HG03460 (cell line): ENCODE measurements around the gene KIAA0232.
"Not testable (repeated sequence)": the region's sequence is repeated elsewhere in the genome, so short reads cannot be mapped to it uniquely, and the experiment has no call there.

ENCODE experiments used
- ATAC-seq: cut with Tn5 transposase; IDR thresholded peaks from one replicate; pipeline ENCODE4 v1.9.1; 2021; ENCODE audit not compliant: unreplicated experiment

Gene KIAA0232

DNA sequence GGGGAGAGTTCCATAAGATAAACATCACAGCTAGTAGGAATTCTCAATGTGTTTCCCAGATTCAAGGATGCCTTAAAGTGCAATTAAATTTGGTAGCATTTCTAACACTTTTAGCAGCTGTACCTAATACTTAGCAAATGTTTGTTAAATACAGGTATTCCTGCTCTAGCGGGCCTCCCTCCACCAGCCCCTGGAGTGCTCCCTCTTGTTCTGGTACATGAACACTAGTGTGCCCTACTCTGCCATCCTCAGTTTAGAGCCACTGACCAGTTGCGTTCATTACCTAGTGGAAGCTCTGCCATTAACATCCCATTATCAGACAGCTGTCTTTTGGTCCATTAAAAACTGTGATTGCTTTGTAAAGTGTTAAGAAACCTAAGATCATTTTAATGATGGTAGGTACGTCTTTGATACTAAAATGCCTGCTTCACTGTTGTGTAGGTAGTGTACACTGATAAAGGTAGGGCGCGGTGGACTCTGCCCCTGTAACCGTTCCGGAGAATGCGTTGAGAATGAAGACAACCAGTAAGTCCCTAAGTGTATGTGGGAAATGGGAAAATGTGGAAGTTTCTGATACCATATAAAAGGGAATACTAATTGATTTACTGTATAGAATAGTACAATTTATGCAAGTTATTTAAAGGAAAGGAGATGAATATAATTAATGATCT is 21.7 kb downstream of the KIAA0232 start:
- ATAC-seq: no peak

DNA sequence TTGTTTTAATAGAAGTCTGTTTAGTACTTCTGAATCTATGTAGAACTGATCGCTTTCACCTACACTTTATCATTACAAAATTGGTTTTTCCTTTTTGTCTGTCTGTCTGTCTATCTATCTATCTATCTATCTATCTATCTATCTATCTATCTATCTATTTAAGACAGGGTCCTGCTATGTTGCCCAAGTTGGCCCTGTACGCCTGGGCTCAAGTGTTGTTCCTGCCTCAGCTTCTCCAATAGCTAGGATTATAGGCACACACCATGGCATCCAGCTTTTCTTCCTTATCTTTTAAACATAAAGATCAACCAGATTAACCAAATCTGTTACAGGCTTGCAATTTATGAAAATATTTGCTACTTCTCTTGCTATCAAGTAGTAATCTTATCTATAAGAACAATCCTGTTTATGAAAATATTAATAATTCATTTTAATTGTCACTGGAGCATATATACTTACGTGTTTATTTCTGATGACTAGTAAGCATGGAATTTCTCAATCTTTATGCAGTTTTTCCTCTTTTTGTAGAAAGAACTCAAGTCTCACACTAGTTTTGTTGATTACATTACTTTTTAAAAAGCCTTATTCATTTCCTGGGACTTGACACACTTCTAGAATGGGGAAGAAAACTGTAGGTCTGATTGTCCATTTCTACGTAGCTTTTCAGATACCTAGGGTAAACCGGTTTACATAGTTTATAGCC is 24.5 kb downstream of the KIAA0232 start:
- no peak for ATAC-seq

DNA sequence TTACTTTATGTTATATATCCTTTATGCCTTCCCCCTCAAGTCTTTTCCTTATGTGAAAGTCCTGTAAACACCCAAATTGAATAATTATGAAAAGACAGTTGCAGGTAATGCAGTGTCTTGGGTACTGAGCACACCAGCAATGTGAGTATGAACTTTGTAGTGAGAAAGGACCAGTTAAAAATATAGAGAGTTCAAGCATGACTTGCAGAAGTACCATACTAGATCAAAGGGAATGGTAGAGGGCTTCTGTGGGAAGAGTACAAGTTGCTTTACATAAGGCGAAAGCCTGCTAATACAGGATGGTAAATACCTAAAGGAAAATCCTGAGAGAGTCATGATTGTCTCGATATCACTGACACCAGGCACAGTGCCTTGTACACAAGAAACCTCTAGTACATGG is 25.7 kb downstream of the KIAA0232 start:
- no peak for ATAC-seq

DNA sequence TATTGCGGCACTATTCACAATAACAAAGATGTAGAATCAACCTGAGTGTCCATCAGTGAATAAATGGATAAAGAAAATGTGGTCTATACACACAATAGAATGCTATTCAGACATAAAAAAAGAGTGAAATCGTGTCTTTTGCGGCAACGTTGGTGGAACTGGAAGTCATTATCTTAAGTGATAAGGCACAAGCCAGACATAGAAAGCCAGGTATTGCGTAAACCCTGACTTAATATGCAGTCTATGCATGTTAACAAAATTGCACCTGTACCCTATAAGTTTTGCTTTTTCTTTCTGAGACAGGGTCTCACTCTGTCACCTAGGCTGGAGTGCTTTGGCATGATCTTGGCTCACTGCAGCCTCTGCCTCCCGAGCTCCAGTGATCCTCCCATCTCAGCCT is 28.6 kb downstream of the KIAA0232 start:
- ATAC-seq: no peak

DNA sequence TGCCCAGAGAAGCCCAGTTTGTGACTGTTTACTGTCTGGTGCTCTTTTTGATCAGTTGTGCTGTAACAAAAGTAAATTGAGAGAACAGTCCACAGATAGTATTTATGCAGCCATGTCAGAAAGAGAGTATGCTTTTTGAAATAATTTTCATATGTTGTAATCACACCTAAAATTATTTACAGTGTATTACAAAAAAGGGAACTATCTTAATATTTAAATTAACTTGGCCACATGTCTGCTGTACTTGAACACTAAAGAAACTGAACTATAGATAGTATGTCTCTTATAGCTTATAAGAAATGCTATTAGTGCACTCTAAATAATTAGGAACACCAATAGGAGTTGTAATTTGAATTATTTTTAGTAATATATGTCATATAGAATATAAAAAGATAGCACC is 30.2 kb downstream of the KIAA0232 start:
- no peak for ATAC-seq

DNA sequence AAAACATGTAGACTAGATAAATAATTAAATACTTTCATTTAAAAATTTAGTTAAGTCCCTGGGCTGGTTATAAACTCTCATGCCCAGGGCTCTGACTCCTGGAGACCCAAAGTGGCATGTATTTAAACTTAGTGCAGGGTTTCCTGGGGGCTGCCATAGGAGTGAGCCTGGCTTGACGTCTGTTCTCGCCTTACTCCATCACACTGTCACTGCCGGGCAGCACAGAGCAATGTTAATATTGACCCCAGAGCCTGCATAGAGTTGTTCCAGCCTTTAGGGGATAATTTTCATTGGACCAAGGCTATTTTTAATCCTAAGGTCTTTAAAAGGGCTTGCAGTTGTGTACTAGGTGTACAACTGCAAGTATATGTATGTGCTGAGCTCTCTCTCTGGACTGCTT is 31.2 kb downstream of the KIAA0232 start:
- no peak for ATAC-seq

DNA sequence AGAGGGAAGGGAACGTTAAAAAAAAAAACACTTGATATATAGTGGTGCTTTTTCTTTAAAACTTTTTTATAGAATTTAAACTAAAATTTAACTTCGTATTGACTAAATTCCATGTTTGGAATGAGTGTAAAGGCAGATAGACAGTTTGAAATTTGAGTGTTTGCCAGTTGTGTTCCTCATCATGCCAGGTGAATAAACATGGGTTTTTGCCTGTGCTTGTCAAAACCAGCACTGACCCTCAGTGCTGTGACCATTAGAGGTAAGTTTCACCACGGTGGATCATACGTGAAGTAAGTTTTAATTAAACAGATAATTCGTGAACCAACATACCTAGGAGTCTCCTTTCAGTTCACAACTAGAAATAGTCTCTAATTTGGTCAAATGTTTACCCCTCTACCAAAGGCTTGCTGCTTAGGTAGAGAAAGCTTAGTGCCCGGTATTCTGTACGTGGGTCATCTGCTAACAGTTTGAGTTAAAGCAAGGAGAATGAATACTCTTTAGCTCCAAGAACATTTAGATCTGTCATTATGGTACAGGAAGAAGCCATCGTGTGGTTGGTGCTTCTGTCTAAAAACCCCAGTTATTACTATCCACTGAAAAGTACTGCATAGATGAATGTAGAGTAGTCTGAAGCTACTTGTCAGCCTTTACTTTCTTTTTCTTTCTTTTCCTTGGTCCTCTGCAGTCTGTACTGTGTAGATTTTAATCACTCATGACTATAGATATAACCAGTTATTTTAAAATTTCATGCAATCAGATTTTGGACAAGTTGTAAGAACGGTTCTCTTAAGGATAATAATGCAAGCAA is 32.7 kb downstream of the KIAA0232 start:
- ATAC-seq: no peak

DNA sequence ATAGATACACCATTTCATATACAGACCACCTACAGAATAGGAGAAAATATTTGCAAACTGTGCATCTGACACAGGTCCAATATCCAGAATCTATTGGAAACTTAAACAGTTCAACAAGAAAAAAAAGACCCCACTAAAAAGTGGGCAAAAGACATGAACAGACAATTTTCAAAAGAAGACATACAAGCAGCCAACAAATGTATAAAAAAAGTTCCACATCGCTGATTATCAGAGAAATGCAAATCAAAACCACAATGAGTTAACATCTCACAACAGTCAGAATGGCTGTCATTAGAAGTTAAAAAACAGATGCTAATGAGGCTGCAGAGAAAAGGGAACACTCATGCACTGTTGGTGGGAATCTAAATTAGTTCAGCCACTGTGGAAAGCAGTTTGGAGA is 36.8 kb downstream of the KIAA0232 start:
- ATAC-seq: no peak

DNA sequence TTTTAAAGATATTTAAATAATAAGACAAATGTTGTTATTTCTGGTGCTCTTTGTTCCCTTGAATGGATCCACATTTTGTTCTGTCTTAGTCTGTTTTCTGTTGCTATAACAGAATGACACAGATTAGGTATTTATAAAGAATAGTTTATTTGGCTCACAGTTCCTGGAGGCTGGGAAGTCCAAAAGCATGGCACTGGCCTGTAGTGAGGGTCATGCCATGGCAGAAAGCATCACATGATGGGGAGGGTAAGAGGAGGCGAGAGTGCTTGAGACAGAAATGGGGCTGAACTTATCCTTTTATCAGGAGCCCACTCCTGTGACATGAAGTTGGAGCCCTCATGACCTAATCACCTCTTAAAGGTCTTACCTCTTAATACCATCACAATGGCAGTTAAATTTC is 38.2 kb downstream of the KIAA0232 start:
- no peak for ATAC-seq

DNA sequence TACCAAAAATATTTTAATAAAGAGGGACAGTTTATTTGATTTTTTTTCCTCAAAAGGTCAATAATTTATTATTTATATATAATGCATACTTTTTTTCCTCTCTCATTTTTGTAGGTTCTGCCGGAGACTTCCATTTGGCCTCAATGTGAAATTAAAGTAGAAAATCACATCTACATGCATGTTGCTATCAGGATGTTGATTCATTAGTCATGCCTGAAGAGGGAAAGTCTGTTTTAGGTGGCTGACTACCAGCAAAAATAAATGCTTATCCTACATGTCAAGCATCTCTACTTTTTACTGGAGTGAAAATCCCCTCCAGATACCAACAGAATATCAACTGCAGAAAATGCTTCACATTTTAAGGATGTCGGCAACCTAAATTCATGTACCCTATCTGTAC is 41.5 kb downstream of the KIAA0232 start:
- ATAC-seq: no peak

DNA sequence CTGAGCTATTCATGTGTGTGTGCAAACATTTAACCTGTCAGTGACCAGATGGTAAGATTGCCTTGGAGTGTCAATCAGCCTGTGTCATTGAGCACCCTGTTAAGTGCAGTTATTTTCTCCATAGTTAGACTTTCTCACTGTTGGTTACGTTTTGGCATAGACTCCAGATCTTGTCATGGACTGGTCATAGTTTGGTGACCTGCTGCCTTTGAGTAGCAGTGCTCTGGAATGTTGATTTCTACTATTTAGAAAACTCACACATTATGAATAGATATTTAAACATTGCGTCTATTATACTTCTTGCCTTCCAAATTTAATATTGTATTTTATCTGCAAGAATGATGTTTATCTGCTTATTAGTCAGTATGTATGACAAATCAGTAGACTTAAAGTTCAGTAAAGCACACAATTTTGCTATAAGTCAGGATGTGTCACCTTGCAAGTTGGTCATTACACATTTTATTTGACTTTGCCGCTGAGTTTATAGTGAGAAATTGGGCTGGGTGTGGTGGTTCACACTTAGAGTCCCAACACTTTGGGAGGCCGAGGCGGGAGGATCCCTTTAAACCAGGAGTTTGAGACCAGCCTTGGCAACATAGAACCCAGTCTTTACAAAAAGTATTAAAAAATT is 42.4 kb downstream of the KIAA0232 start:
- ATAC-seq: no peak

DNA sequence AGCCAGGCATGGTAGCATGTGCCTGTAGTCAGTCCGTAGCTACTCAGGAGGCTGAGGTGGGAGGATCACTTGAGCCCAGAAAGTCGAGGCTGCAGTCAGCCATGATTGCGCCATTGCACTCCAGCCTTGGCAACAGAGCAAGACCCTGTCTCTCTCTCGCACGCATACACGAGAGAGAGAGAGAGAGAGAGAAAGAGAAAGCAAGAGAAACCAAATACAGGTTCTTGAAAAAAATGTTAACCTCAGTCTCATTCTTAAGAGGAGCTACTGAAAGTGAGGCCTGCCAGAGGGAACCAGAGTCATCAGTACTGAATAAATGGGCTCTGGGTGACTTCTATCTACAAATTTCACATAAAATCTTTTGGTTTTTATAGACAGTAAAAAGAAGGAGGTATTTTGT is 42.9 kb downstream of the KIAA0232 start:
- no peak for ATAC-seq

DNA sequence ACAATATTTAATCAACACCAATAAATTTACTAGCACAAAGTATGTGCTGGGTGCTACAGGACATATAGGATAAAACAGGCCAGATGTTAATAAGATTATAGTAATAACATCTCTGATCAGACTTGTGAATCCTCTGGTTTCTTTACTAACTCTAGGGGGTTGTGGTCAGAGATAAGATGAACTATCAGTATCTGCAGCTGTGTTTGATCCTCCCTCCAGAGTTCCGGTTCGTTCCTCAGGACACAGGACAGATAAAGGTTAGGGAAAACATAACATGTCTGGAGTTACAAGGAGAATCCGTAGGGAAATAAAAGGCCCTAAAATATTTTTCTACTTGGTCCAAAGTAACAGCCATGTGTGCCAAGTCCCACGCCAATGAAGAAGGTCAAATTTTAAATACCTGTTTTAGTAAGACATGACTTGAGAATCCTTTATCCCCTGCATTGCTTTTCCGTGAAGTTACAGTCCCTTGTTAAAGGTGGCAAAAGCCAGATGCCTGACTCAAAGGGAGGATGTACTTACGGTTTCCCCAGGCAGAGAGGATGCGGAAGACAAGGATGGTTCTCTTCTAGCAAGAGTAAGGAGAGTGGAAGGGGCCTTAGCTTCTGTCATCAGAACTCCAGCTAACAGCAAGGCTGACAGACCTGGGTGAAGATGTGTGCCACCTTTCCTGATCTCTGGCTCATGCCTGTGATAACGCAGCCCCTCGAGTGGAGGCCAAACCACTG is 44.4 kb downstream of the KIAA0232 start:
- no peak for ATAC-seq

DNA sequence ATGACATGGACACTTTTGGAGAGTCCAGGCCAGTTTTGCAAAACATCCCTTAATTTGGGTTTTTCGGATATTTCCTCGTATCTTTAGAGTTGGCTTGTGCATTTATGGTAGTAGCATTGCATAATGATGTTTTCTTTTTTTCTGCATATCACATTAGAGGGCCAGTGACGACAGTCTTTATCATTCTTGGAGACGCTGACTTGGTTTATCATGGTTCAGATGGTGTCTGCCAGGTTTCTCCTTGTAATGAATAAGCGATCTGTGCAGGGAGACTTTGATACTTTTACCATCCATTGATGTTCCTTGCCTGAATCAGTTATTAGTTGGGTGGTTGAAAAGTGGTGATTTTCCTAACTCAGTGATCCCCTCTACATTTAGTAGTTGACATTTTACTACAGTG is 46.6 kb downstream of the KIAA0232 start:
- ATAC-seq: no peak

DNA sequence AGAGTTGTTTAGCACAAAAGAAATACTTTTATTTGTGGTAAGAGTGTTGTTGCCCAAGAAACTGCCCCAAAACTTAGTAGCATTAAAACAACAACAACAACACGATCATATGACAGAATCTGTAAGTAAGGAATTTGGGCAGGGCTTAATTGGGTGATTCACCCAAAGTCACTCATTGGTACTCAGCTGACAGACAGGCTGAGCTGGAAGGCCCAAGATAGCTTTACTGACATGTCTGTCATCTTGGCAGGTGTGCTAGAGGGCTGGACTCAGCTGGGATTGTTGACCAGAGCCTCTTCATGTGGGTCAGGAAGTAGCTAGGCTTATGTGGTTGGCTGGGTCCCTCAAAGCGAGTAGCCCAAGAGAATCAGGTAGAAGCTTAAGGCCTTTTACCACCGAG is 52.3 kb downstream of the KIAA0232 start:
- ATAC-seq: no peak

DNA sequence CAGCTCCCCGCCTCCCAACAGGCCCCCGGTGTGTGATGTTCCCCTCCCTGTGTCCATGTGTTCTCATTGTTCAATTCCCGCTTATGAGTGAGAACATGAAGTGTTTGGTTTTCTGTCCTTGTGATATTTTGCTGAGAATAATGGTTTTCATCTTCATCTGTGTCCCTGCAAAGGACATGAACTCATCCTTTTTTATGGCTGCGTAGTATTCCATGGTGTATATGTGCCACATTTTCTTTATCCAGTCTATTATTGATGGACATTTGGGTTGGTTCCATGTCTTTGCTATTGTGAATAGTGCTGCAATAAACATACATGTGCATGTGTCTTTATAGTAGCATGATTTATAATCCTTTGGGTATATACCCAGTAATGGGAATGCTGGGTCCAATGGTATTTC is 53.1 kb downstream of the KIAA0232 start:
- not testable (repeated sequence) for ATAC-seq

DNA sequence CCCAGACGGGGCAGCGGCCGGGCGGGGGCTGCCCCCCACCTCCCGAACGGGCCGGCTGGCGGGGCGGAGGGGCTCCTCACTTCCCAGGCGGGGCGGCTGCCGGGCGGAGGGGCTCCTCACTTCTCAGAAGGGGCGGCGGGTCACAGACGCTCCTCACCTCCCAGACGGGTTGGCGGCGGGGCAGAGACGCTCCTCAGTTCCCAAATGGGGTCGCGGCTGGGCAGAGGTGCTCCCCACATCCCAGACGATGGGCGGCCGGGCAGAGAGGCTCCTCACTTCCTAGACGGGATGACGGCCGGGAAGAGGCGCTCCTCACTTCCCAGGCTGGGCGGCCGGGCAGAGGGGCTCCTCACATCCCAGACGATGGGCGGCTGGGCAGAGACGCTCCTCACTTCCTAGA is 54.6 kb downstream of the KIAA0232 start:
- ATAC-seq: not testable (repeated sequence)

DNA sequence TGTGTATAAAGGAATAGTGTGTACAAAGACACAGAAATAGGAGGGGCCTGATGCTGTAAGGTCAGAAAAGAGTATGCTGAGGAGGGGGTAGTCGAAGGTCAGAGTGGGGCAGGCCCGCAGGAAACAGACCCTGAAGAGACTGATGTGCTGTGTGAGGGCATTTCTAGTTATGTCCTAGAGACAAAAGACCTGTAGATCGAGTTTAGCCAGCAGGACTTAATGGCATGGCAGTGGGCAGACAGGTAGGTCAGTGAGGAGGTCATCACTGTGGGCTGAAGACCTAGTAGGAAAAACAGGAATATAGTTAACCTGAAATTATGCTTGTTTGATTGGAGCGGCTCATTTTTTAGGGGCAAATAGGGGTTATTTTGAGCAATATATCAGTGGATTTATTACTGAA is 57.1 kb downstream of the KIAA0232 start:
- no peak for ATAC-seq

DNA sequence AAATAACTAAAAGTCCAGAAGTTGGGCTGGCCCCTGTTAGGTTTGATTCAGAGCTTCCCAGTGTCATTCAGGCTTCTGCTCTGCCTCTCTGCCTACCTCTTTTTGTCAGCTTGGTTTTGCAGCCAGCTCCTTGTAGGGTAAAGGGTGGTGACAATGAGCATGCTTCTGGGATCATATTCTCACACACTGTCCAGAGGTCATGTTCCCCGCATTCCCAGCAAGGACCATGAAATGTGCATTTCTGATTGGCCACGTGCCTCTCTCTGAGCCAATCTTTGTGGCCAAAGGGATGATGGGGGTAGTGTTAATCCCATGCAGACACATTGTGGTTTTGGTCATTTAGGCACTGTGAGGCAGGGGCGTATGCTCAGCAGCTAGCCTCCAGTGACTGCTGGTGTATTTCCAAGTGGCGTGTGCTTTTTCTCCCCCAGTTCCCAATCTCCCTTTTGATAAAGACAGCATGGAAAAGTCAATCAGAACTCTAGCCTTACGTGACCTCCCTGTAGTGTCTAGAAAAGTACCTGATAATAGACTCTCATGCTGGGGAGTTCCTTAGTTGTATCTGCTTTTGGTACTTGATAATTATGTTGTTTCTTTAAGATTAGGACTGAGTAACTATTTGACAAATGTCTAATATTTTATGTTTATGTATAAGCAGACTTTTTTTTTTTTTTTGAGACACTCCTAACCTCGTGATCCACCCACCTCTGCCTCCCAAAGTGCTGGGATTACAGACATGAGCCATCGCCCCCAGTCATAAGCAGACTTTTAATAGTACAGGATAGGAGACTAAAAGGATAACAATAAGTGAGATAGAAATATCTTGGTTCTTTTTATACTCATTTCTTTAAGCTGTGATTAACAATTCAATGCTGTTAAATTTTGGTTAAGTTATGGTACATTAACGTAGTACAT is 57.8 kb downstream of the KIAA0232 start:
- ATAC-seq: no peak

DNA sequence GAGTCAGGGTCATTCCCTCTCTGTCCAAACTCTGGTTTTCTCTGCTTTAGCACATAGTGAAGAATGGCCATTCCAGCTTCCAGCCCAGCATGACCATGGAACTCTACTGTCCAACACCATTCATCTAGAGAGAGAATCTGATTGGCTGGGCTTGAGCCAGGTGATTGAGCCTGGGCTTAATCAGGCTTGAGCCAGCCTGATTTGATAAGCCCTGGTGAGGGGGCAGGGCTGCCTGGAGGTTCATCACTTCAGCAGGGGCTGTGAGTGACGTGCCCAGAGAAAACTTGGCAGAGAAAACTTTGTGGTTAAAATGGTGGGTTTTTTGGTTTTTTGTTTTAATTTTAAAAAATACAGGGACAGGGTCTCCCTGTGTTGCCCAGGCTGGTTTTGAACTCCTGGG is 62.5 kb downstream of the KIAA0232 start:
- ATAC-seq: no peak
